GM21529 (cell line): ENCODE data around the gene GFOD1.
A peak's percentile ranks its signal among the peaks of the same experiment; 100 is the strongest.
"Not testable (repeated sequence)": the region's sequence is repeated elsewhere in the genome, so short reads cannot be mapped to it uniquely, and the experiment has no call there.

Experiments
- ATAC-seq: cut with Tn5 transposase; IDR thresholded peaks from one replicate; pipeline ENCODE4 v1.9.1; 2021; ENCODE audit not compliant: unreplicated experiment

The GFOD1 gene

GRCh38 chr6:13511913-13512717 lies 24.7 kb upstream of the GFOD1 start:
- no peak for ATAC-seq

GRCh38 chr6:13511141-13511571 lies 23.8 kb upstream of the GFOD1 start:
- not testable (repeated sequence) for ATAC-seq

- ATAC-seq: not testable (repeated sequence)
Observed at GRCh38 chr6:13510433-13510832, 23.0 kb upstream of the GFOD1 start.

- no peak for ATAC-seq
Observed at GRCh38 chr6:13508711-13509705, 21.6 kb upstream of the GFOD1 start.

- ATAC-seq: no peak
Observed at GRCh38 chr6:13507306-13507860, 20.0 kb upstream of the GFOD1 start.

GRCh38 chr6:13505345-13505734 lies 17.9 kb upstream of the GFOD1 start:
- ATAC-seq: no peak

- ATAC-seq: no peak
Observed at GRCh38 chr6:13504611-13505344, 17.4 kb upstream of the GFOD1 start.

GRCh38 chr6:13500915-13501314 lies 13.5 kb upstream of the GFOD1 start:
- ATAC-seq: no peak

GRCh38 chr6:13500264-13500663 lies 12.9 kb upstream of the GFOD1 start:
- ATAC-seq: no peak

- no peak for ATAC-seq
Observed at GRCh38 chr6:13496513-13497190, 9.3 kb upstream of the GFOD1 start.

GRCh38 chr6:13495818-13496217 lies 8.4 kb upstream of the GFOD1 start:
- no peak for ATAC-seq

- ATAC-seq: no peak
Observed at GRCh38 chr6:13495112-13495776, 7.8 kb upstream of the GFOD1 start.

GRCh38 chr6:13494137-13494536 lies 6.7 kb upstream of the GFOD1 start:
- no peak for ATAC-seq

- no peak for ATAC-seq
Observed at GRCh38 chr6:13493147-13493546, 5.7 kb upstream of the GFOD1 start.

GRCh38 chr6:13492357-13492756 lies 5.0 kb upstream of the GFOD1 start:
- no peak for ATAC-seq

- no peak for ATAC-seq
Observed at GRCh38 chr6:13491538-13491937, 4.1 kb upstream of the GFOD1 start.

- no peak for ATAC-seq
Observed at GRCh38 chr6:13490402-13490801, 3.0 kb upstream of the GFOD1 start.

GRCh38 chr6:13488896-13489237 lies 1.5 kb upstream of the GFOD1 start:
- ATAC-seq: no peak

GRCh38 chr6:13488015-13488895 lies 855 bp upstream of the GFOD1 start:
- peak; percentile 3 for ATAC-seq
